ENCODE measurements around the gene ZNF718. TPM values are rescaled to one million over a fixed set of nuclear protein-coding genes. Genes with fewer than 3 reads are reported as not detected.
"Not testable (repeated sequence)": the region's sequence is repeated elsewhere in the genome, so short reads cannot be mapped to it uniquely, and the experiment has no call there.

The ZNF718 gene
- total and polyA plus RNA-seq, 10 of the 15 experiments (the other 5 are each of a cell fraction or from before 2014, with no cell fraction given), result 1.1 to 7.0 (median 3.9) TPM

- BruUV-seq (replicated peaks), result no TSS peak
- no peaks in the 10 kb centered on the region for H3K27me3 ChIP-seq (replicated peaks in 1 of 2; ENCODE audit: control insufficient read depth in 2 of 2, insufficient read depth in 2 of 2, low read length in 1 of 2)
- 89% methylated on average over 49 of the region's 57 CpGs for WGBS (ENCODE audit: insufficient coverage, insufficient replicate concordance, low lambda C conversion rate, missing lambda C conversion rate)
- H3K79me2 ChIP-seq (ENCODE audit: control insufficient read depth, insufficient read depth, low read length), result no peaks in the 10 kb centered on the region
- ChIA-PET CTCF (interaction anchor here (0.9 kb wide), 1 partner anchor 825 kb away, joined by 3 read pairs; no protein-coding TSS in a partner anchor), POLR2A (no interaction called here), RAD21 (ENCODE audit: unreplicated experiment) (no interaction called here), SMC1A (ENCODE audit: uncharacterized antibody, unreplicated experiment) (no interaction called here)
- peaks cover 15% of the 10 kb centered on the region for H3K9me3 ChIP-seq (replicated peaks; ENCODE audit: control insufficient read depth, insufficient read depth, low read length)
- no peak overlapping the region for H3K9ac ChIP-seq (ENCODE audit: control insufficient read depth, insufficient read depth, low read length)
- H3K4me1 ChIP-seq (ENCODE audit: control insufficient read depth, insufficient read depth, low read length), result no peaks in the 10 kb centered on the region
- FAIRE-seq (no peak), DNase-seq (ENCODE audit: low read depth, low spot score) (no peak), ATAC-seq (no peak)
- in situ Hi-C loops (cut with MboI), result no loop called here
- H2AFZ ChIP-seq (ENCODE audit: control insufficient read depth, low read depth, low read length), result no peak overlapping the region
- no peak overlapping the region for H3K27ac ChIP-seq (ENCODE audit: control insufficient read depth, insufficient read depth)
- H3K4me2 ChIP-seq (ENCODE audit: control insufficient read depth, insufficient read depth), result no peak overlapping the region
- TF ChIP-seq CREM (IDR thresholded peaks at IDR 0.05; ENCODE audit: low read depth) (no peak), SMAD1 (IDR thresholded peaks at IDR 0.05; ENCODE audit: low read depth, partially characterized antibody) (no peak), CBFB (IDR thresholded peaks at IDR 0.05; ENCODE audit: low read depth) (no peak), ZBTB4 (CRISPR knock-in tag; IDR thresholded peaks at IDR 0.05) (no peak), MTA3 (IDR thresholded peaks at IDR 0.05; ENCODE audit: borderline replicate concordance, low read length) (no peak), NR2C1 (IDR thresholded peaks at IDR 0.05) (no peak), PBX3 (IDR thresholded peaks at IDR 0.05; ENCODE audit: insufficient replicate concordance, low read depth, low read length) (no peak), MTA2 (IDR thresholded peaks at IDR 0.05; ENCODE audit: low read depth) (no peak)
- no peaks in the 10 kb centered on the region for H4K20me1 ChIP-seq (ENCODE audit: control insufficient read depth, insufficient read depth)
- intact Hi-C loops (cut with micrococcal nuclease; ENCODE audit: unreplicated experiment), result no loop called here
- H3K4me3 ChIP-seq, result no peak overlapping the region
- no peaks in the 10 kb centered on the region for H3K36me3 ChIP-seq (ENCODE audit: control insufficient read depth in 2 of 2, insufficient read depth in 2 of 2, low read length in 1 of 2)
Observed at GRCh38 chr4:212438-213188, 88.3 kb downstream of the ZNF718 start.

DNA sequence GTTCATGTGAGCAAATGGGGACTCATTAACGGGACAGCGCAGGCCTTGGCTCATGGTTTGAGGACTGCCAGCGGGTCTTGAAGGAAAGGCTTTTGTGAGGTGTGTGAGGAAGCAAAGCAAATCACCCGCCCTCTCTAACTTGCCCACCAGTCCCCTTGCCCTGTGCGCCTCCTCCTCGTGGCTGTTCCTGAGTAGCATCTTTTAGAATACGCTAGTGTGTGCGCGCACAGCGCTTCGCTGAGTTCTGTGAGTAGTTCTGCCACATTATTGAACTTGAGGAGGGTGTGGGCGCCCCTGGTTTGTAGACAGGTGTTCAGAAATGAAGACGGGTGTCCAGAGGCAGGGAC is 88.9 kb downstream of the ZNF718 start:
- H3K27ac ChIP-seq (ENCODE audit: control insufficient read depth, insufficient read depth); H4K20me1 ChIP-seq (ENCODE audit: control insufficient read depth, insufficient read depth); H3K27me3 ChIP-seq (replicated peaks in 1 of 2; ENCODE audit: control insufficient read depth in 2 of 2, insufficient read depth in 2 of 2, low read length in 1 of 2); POLR2A ChIA-PET; H3K4me3 ChIP-seq; RAD21 ChIA-PET (ENCODE audit: unreplicated experiment); ATAC-seq; BruUV-seq (replicated peaks); H3K36me3 ChIP-seq (ENCODE audit: control insufficient read depth in 2 of 2, insufficient read depth in 2 of 2, low read length in 1 of 2); CTCF ChIA-PET; SMC1A ChIA-PET (ENCODE audit: uncharacterized antibody, unreplicated experiment); FAIRE-seq; H3K9ac ChIP-seq (ENCODE audit: control insufficient read depth, insufficient read depth, low read length); DNase-seq (ENCODE audit: low read depth, low spot score); H3K4me1 ChIP-seq (ENCODE audit: control insufficient read depth, insufficient read depth, low read length); in situ Hi-C loops (cut with MboI); H3K79me2 ChIP-seq (ENCODE audit: control insufficient read depth, insufficient read depth, low read length); intact Hi-C loops (cut with micrococcal nuclease; ENCODE audit: unreplicated experiment); H2AFZ ChIP-seq (ENCODE audit: control insufficient read depth, low read depth, low read length); H3K4me2 ChIP-seq (ENCODE audit: control insufficient read depth, insufficient read depth): not testable (repeated sequence)
- WGBS (ENCODE audit: insufficient coverage, insufficient replicate concordance, low lambda C conversion rate, missing lambda C conversion rate), result 79% methylated on average over 13 of the region's 13 CpGs
- peaks cover 15% of the 10 kb centered on the region for H3K9me3 ChIP-seq (replicated peaks; ENCODE audit: control insufficient read depth, insufficient read depth, low read length)

Measured in GM12878 (cell line).